Measurements from ENCODE around the gene HOXD12.

Gene HOXD12

GRCh38 chr2:176105078-176105729, 5.6 kb downstream of the HOXD12 start:
- no peak for DNase-seq (ENCODE audit: low read depth)

GRCh38 chr2:176105730-176106580, 6.4 kb downstream of the HOXD12 start:
- no peak for DNase-seq (ENCODE audit: low read depth)

GRCh38 chr2:176106581-176107539, 7.3 kb downstream of the HOXD12 start, which contains the start of gene HOXD11:
Gene HOXD11, plus strand, starts transcription at chr2:176107280. Its CDS starts 76 bp downstream, at chr2:176107356.
- no peak for DNase-seq (ENCODE audit: low read depth)

- DNase-seq (ENCODE audit: low read depth): no peak
Observed at GRCh38 chr2:176107731-176108181, 8.2 kb downstream of the HOXD12 start.

- no peak for DNase-seq (ENCODE audit: low read depth)
Observed at GRCh38 chr2:176109192-176109901, 9.8 kb downstream of the HOXD12 start.

- no peak for DNase-seq (ENCODE audit: low read depth)
Observed at GRCh38 chr2:176109946-176110345, 10.4 kb downstream of the HOXD12 start.

- no peak for DNase-seq (ENCODE audit: low read depth)
Observed at GRCh38 chr2:176110415-176111308, 11.1 kb downstream of the HOXD12 start.

GRCh38 chr2:176111309-176111663, 11.7 kb downstream of the HOXD12 start:
- DNase-seq (ENCODE audit: low read depth): no peak

GRCh38 chr2:176111846-176112374, 12.3 kb downstream of the HOXD12 start:
- no peak for DNase-seq (ENCODE audit: low read depth)

- no peak for DNase-seq (ENCODE audit: low read depth)
Observed at GRCh38 chr2:176112375-176113302, 13.0 kb downstream of the HOXD12 start.

- DNase-seq (ENCODE audit: low read depth): no peak
Observed at GRCh38 chr2:176114120-176114929, 14.7 kb downstream of the HOXD12 start.

- DNase-seq (ENCODE audit: low read depth): no peak
Observed at GRCh38 chr2:176114930-176115625, 15.5 kb downstream of the HOXD12 start.

GRCh38 chr2:176115883-176116813, 16.6 kb downstream of the HOXD12 start, which contains the start of gene HOXD10:
Gene HOXD10, plus strand, starts transcription at chr2:176116778. Its CDS starts 56 bp downstream, at chr2:176116834.
- no peak for DNase-seq (ENCODE audit: low read depth)

GRCh38 chr2:176117162-176117822, 17.7 kb downstream of the HOXD12 start:
- DNase-seq (ENCODE audit: low read depth): no peak

- no peak for DNase-seq (ENCODE audit: low read depth)
Observed at GRCh38 chr2:176117823-176118371, 18.3 kb downstream of the HOXD12 start.
